Measurements from ENCODE around the gene DNAJC18.

DNA sequence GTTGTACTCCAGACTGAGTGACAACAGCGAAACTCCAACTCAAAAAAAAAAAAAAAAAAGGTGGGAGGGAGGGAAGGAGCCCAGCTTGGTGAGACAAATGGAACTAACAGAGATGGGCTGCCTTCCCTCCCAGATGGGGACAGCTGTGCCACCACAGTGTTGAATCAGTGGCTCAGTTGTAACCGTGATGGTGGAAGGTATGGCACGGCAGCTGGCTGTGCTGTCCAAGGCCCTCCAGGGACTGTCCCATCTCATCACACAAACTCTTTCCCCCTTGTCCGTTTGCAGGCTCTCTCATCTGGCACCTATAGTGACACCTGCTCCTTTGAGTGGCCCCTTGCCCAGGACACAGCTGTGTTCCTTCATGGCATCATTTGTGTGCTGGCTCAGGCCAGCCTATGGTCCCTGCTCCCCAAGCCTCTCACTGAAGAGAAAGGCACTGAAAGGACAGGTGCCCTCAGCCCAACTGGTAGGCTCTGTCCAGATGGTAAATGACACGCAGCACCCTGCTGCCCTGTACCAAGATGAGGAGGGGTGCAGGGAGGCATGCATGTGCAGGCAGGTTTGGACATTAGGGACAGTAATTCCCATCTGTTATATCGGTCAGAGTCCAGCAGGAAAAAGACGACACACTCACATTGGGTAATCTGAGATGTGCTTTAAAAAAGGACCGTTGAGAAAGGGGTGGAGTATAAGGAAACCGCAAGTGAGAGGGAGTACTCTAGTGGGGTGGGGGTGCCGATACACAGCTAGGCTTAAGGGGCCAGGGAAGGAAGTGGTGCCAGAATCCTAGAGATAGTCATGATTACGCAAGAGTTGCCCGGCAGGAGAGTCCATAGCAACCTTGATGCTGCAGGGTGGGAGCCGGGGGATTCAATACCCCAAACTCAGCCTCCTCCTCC is 35.8 kb upstream of the DNAJC18 start:
- no peak for TF ChIP-seq EZH2 (IDR thresholded peaks at IDR 0.05; ENCODE audit: borderline replicate concordance, insufficient read depth, low read depth, low read length, poor library complexity, severe bottlenecking)
- TF ChIP-seq, protein P1, sequence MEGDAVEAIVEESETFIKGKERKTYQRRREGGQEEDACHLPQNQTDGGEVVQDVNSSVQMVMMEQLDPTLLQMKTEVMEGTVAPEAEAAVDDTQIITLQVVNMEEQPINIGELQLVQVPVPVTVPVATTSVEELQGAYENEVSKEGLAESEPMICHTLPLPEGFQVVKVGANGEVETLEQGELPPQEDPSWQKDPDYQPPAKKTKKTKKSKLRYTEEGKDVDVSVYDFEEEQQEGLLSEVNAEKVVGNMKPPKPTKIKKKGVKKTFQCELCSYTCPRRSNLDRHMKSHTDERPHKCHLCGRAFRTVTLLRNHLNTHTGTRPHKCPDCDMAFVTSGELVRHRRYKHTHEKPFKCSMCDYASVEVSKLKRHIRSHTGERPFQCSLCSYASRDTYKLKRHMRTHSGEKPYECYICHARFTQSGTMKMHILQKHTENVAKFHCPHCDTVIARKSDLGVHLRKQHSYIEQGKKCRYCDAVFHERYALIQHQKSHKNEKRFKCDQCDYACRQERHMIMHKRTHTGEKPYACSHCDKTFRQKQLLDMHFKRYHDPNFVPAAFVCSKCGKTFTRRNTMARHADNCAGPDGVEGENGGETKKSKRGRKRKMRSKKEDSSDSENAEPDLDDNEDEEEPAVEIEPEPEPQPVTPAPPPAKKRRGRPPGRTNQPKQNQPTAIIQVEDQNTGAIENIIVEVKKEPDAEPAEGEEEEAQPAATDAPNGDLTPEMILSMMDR (IDR thresholded peaks at IDR 0.05) = no peak

All from B cell (primary cell).